Measurements from ENCODE around the gene WDR4. TPM values are rescaled to one million over a fixed set of nuclear protein-coding genes. Genes with fewer than 3 reads are reported as not detected.
"Not testable (repeated sequence)": the region's sequence is repeated elsewhere in the genome, so short reads cannot be mapped to it uniquely, and the experiment has no call there.

The WDR4 gene
- 10 to 100 TPM in 2 of 3 donors, 1 to 10 TPM in 1; 6.2 to 16.4 (median 12.7) TPM for total RNA-seq

- TF ChIP-seq POLR2A (IDR thresholded peaks at IDR 0.05) (peak; percentile 72), POLR2AphosphoS5 (IDR thresholded peaks at IDR 0.05) (peak; percentile 85 to 96 (median 85))
- TF ChIP-seq, protein P1, sequence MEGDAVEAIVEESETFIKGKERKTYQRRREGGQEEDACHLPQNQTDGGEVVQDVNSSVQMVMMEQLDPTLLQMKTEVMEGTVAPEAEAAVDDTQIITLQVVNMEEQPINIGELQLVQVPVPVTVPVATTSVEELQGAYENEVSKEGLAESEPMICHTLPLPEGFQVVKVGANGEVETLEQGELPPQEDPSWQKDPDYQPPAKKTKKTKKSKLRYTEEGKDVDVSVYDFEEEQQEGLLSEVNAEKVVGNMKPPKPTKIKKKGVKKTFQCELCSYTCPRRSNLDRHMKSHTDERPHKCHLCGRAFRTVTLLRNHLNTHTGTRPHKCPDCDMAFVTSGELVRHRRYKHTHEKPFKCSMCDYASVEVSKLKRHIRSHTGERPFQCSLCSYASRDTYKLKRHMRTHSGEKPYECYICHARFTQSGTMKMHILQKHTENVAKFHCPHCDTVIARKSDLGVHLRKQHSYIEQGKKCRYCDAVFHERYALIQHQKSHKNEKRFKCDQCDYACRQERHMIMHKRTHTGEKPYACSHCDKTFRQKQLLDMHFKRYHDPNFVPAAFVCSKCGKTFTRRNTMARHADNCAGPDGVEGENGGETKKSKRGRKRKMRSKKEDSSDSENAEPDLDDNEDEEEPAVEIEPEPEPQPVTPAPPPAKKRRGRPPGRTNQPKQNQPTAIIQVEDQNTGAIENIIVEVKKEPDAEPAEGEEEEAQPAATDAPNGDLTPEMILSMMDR (IDR thresholded peaks at IDR 0.05) = no peak
- peak within 1 kb of the TSS; percentile 76 to 93 for H3K27ac ChIP-seq
- H3K36me3 ChIP-seq = no peaks in the 10 kb centered on the region
- H3K4me1 ChIP-seq = no peaks in the 10 kb centered on the region
- H3K27me3 ChIP-seq = no peaks in the 10 kb centered on the region
- peak; percentile 97 to 98 for DNase-seq (ENCODE audit: low spot score in 2 of 2)
- no peaks in the 10 kb centered on the region for H3K9me3 ChIP-seq
- peak within 1 kb of the TSS; percentile 90 to 99 (median 98) for H3K4me3 ChIP-seq
- intact Hi-C loops (cut with DNase I; ENCODE audit: low total_unique reads) = no loop called here
Measured at GRCh38 chr21:42878993-42879787, at the start of gene WDR4. TSS of gene WDR4 (minus strand) at chr21:42879539. CDS start at chr21:42879495, 44 bp downstream.

GRCh38 chr21:42927474-42928200, 48.3 kb upstream of the WDR4 start:
- intact Hi-C loops (cut with DNase I; ENCODE audit: low total_unique reads); H3K36me3 ChIP-seq; H3K4me1 ChIP-seq; H3K9me3 ChIP-seq; H3K27ac ChIP-seq; H3K27me3 ChIP-seq; H3K4me3 ChIP-seq: not testable (repeated sequence)
- DNase-seq (ENCODE audit: low spot score in 2 of 2) = peak in 1 of 2 donors; percentile 38

DNA sequence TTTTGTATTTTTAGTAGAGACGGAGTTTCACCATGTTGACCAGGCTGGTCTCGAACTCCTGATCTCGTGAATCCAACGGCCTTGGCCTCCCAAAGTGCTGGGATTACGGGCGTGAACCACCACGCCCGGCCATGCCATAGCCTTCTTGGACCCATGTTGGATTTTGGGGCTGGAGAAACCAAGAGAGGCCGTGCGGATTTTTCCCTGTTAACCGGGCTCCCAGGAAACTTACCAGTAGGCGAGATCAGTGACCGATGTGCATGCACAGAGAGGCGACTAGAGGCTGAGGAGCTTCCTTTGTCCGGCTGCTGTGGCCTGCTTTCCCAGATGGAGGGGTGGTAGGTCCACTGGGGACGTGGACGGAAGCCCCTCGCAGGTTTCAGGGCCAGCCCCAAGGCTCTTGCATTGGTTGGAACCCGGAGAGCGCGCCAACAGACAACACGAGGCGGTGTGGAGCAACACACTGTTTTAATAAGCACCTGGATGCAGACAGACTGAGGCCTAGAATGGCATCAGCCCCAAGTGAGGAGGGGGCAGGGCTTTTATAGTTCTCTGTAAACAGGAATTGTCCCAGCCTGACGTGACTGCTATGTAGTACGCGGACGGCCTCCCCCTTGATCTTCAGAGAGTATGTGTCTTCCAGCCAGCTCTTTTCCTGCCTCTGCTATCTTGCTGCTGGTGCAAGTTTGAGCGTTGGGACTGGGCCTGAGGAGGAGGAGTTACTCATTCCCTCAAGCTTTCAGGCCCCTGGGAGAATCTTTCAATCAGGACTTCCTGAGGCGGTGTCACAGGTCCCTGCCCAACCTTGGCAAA, 46.0 kb upstream of the WDR4 start, which contains the start of gene ERVH48-1:
Gene ERVH48-1, minus strand, starts transcription at position 517 of the 813 bp plus-strand sequence. CDS start 6,624 bp downstream, outside the sequence.
- no peak within 1 kb of the TSS for H3K4me3 ChIP-seq
- no peak within 1 kb of the TSS for H3K27ac ChIP-seq
- TF ChIP-seq POLR2AphosphoS5 (IDR thresholded peaks at IDR 0.05) (no peak), POLR2A (IDR thresholded peaks at IDR 0.05) (no peak)
- TF ChIP-seq, protein P1 (IDR thresholded peaks at IDR 0.05) = no peak
- H3K36me3 ChIP-seq = no peaks in the 10 kb centered on the region
- DNase-seq (ENCODE audit: low spot score in 2 of 2) = no peak
- no peaks in the 10 kb centered on the region for H3K27me3 ChIP-seq
- H3K4me1 ChIP-seq = no peaks in the 10 kb centered on the region
- H3K9me3 ChIP-seq = no peaks in the 10 kb centered on the region
- intact Hi-C loops (cut with DNase I; ENCODE audit: low total_unique reads) = no loop called here

DNA sequence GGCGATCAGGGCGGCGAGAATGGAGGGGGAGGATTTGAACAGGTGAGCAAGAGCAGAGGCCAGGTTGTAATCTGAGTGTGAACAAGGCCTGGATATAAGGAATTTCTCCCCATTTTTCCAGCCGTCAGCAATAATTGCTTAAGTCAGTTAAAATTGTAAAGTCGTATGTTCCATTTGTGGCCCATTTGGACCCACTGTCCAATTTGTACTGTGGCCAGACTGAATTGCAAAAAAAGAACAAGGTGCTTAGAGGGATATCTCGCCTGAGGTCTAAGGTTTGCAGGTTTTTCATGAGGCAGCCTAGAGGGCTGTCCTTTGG, 45.1 kb upstream of the WDR4 start:
- DNase-seq (ENCODE audit: low spot score in 2 of 2) = no peak
- Histone ChIP-seq H3K36me3 (no peaks in the 10 kb centered on the region), H3K4me3 (no peak overlapping the region), H3K4me1 (no peaks in the 10 kb centered on the region), H3K27ac (no peak overlapping the region), H3K9me3 (no peaks in the 10 kb centered on the region), H3K27me3 (no peaks in the 10 kb centered on the region)
- TF ChIP-seq POLR2AphosphoS5 (IDR thresholded peaks at IDR 0.05) (no peak), POLR2A (IDR thresholded peaks at IDR 0.05) (no peak)
- TF ChIP-seq, protein P1 (IDR thresholded peaks at IDR 0.05) = no peak
- intact Hi-C loops (cut with DNase I; ENCODE audit: low total_unique reads) = no loop called here

- peak; percentile 70 to 74 for DNase-seq (ENCODE audit: low spot score in 2 of 2)
- peak overlapping the region in 1 of 3 donors; percentile 52 for H3K4me3 ChIP-seq
- H3K9me3 ChIP-seq = no peaks in the 10 kb centered on the region
- H3K4me1 ChIP-seq = no peaks in the 10 kb centered on the region
- H3K36me3 ChIP-seq = no peaks in the 10 kb centered on the region
- H3K27me3 ChIP-seq = no peaks in the 10 kb centered on the region
- peak overlapping the region in 1 of 2 donors; percentile 43 for H3K27ac ChIP-seq
- TF ChIP-seq POLR2AphosphoS5 (IDR thresholded peaks at IDR 0.05) (peak in 2 of 3 donors; percentile 48 to 74), POLR2A (IDR thresholded peaks at IDR 0.05) (no peak)
- TF ChIP-seq, protein P1 (IDR thresholded peaks at IDR 0.05) = peak; percentile 79 to 91 (median 86)
- intact Hi-C loops (cut with DNase I; ENCODE audit: low total_unique reads) = no loop called here
Measured at GRCh38 chr21:42923553-42924432, 44.5 kb upstream of the WDR4 start.
